Adrenal gland (tissue), 12 donors: ENCODE measurements around the gene NRBP1. TPM values are rescaled to one million over a fixed set of nuclear protein-coding genes. Genes with fewer than 3 reads are reported as not detected.
"Not testable (repeated sequence)": the region's sequence is repeated elsewhere in the genome, so short reads cannot be mapped to it uniquely, and the experiment has no call there.

ENCODE experiments used
- DNase-seq, 7 donors: peaks; one replicate each; pipeline ENCODE4 v3.0.0-alpha.2; 2019 to 2020
- H3K27ac ChIP-seq, 5 donors: fragments of 200-600 bp; sonication (generic) in 4 of 5; 1 replicate in 3 of 5; 2 replicates in 2 of 5; pipeline versions ENCODE4 v1.5.1 to v1.8.0; 2016 to 2020; ENCODE audit warnings: mild to moderate bottlenecking in 1 of 5
- H3K27me3 ChIP-seq: fragments of 200-600 bp; 2 replicates; pipeline ENCODE4 v1.8.0; 2021
- H3K36me3 ChIP-seq, 2 donors: fragments of 200-600 bp; replicated peaks in 1 of 2; 1 replicate in 1 of 2; 2 replicates in 1 of 2; pipeline versions ENCODE4 v1.5.1 to v1.8.0; 2018 to 2022
- H3K4me1 ChIP-seq, 2 donors: fragments of 200-600 bp; replicated peaks in 1 of 2; 1 replicate in 1 of 2; 2 replicates in 1 of 2; pipeline versions ENCODE4 v1.5.1 to v1.8.0; 2018 to 2021
- H3K4me3 ChIP-seq, 4 donors: fragments of 200-600 bp; sonication (generic) in 3 of 4; one replicate each; pipeline ENCODE4 v1.5.1; 2016 to 2018
- H3K9me3 ChIP-seq, 3 donors: fragments of 200-600 bp; sonication (generic) in 1 of 3; replicated peaks in 1 of 3; 1 replicate in 2 of 3; 2 replicates in 1 of 3; pipeline versions ENCODE4 v1.5.1 to v1.8.0; 2016 to 2021
- CTCF ChIP-seq, 6 experiments: fragments of 450-650 bp in 4 of 6; fragments of 200-600 bp in 2 of 6; sonication (generic) in 1 of 6; IDR thresholded peaks; 1 replicate in 5 of 6; 2 replicates in 1 of 6; pipeline versions ENCODE4 v1.5.1 to v1.8.0; 2016 to 2021; ENCODE audit warnings: antibody characterized with exemption in 6 of 6, mild to moderate bottlenecking in 2 of 6, moderate library complexity in 1 of 6
- POLR2A ChIP-seq, 2 donors: fragments of 450-650 bp; IDR thresholded peaks; one replicate each; pipeline ENCODE4 v1.6.1; 2017; ENCODE audit warnings: antibody characterized with exemption in 2 of 2, mild to moderate bottlenecking in 2 of 2, moderate library complexity in 1 of 2
- WGBS, 4 donors: extraction: QIAGEN DNeasy Blood & Tissue Kit in 2 of 4; methylation state at CpG; one replicate each; pipeline versions ENCODE4 v1.1.5 to v1.1.7; 2013 to 2017; 5-methylcytosine and 5-hydroxymethylcytosine counted together
- intact Hi-C, 2 donors: fragments of 100-400 bp; cut with DNase I; formaldehyde crosslinking; loops; one replicate each; pipeline versions ENCODE4 v1.14.1 to v1.15.0; 2022 to 2023
- polyA plus RNA-seq, 3 donors: library from polyadenylated mRNA; stranded (reverse); fragments of 200-250 nt in 2 of 3; fragments of 350-450 nt in 1 of 3; fragmentation: Illumina TruSeq in 1 of 3; extraction: RNeasy Lipid Tissue Mini Kit (QIAGEN cat#74804) in 1 of 3; gene quantifications; one replicate each; pipeline ENCODE4 v1.2.3, GENCODE V29; 2013 to 2014
- total RNA-seq, 9 donors: library from RNA; depleted of rRNA in 4 of 9; stranded (reverse); fragments of >200 nt in 4 of 9; fragments of 120-200 nt in 1 of 9; fragmentation: NEBNext Ultra II Directional in 1 of 9; extraction: Animal tissue kit (Norgen Biotek cat#: 25700) in 1 of 9; gene quantifications; one replicate each; pipeline versions ENCODE4 v1.1.0 to v1.2.4, GENCODE V29; 2013 to 2023
- donor health status: healthy with polysubstance abuse.
- donor health status: Bipolar disorder and iron deficiency.
- donor health status: DM: yes; HTN: yes; CAD: no.
- donor health status: DM: no; HTN: no; CAD: no.
- donor health status: DM: no; HTN: no; CAD: no.
- donor health status: DM: yes; HTN: yes; CAD: no.

NRBP1 gene
- total and polyA plus RNA-seq, 12 donors, result 48.4 to 126 (median 73.8) TPM

DNA sequence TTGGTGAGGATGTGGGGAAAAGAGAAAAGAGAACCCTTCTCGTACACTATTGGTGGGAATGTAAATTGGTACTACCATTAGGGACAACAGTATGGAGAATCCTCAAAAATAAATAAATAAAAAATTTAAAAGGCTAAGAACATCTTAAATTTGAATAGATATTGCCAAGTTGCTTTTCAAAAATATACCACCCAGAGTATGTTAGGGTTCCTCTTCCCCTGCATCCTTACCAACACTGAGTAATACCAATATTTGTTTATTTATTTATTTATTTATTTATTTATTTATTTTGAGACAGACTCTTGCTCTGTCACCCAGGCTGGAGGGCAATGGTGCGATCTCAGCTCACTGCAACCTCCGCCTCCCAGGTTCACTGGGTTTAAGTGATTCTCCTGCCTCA is 5.5 kb upstream of the NRBP1 start:
- no peak overlapping the region for H3K4me3 ChIP-seq
- H3K36me3 ChIP-seq, result no peaks in the 10 kb centered on the region
- WGBS, 4 donors, result 89 to 93% (median 92%) methylated on average over 3 of the region's 3 CpGs
- peaks cover 0 to 3% of the 10 kb centered on the region in 2 donors for H3K4me1 ChIP-seq
- no peaks in the 10 kb centered on the region for H3K27me3 ChIP-seq
- intact Hi-C loops, result no loop called here
- H3K9me3 ChIP-seq, result no peaks in the 10 kb centered on the region
- DNase-seq, result no peak
- H3K27ac ChIP-seq, result no peak overlapping the region
- TF ChIP-seq POLR2A (IDR thresholded peaks at IDR 0.05) (no peak), CTCF (IDR thresholded peaks at IDR 0.05) (no peak)

- peak in 1 of 7 donors; percentile 35 for DNase-seq
Measured at GRCh38 chr2:27425039-27425438, 3.4 kb upstream of the NRBP1 start.

GRCh38 chr2:27427863-27428212 is 593 bp upstream of the NRBP1 start:
- 13 to 18% (median 16%) methylated on average over 7 of the region's 7 CpGs for WGBS, 4 donors
- Histone ChIP-seq H3K27me3 (no peaks in the 10 kb centered on the region), H3K36me3 (no peaks in the 10 kb centered on the region), H3K9me3 (no peaks in the 10 kb centered on the region), H3K4me1 (peaks cover 13 to 33% of the 10 kb centered on the region in 2 donors), H3K27ac (peak overlapping the region; percentile 90 to 100 (median 97)), H3K4me3 (peak overlapping the region; percentile 30 to 96 (median 84))
- no peak for TF ChIP-seq POLR2A (IDR thresholded peaks at IDR 0.05)
- TF ChIP-seq CTCF (IDR thresholded peaks at IDR 0.05), result no peak
- no peak for DNase-seq
- intact Hi-C loops, result no loop called here

More at GRCh38 chr2:27425039-27425438, 3.4 kb upstream of the NRBP1 start:
- WGBS, 4 donors, result 86 to 93% (median 89%) methylated on average over 10 of the region's 10 CpGs
- H3K9me3 ChIP-seq, H3K27me3 ChIP-seq, H3K27ac ChIP-seq, H3K4me1 ChIP-seq, H3K36me3 ChIP-seq, intact Hi-C loops, H3K4me3 ChIP-seq: not testable (repeated sequence)

DNA sequence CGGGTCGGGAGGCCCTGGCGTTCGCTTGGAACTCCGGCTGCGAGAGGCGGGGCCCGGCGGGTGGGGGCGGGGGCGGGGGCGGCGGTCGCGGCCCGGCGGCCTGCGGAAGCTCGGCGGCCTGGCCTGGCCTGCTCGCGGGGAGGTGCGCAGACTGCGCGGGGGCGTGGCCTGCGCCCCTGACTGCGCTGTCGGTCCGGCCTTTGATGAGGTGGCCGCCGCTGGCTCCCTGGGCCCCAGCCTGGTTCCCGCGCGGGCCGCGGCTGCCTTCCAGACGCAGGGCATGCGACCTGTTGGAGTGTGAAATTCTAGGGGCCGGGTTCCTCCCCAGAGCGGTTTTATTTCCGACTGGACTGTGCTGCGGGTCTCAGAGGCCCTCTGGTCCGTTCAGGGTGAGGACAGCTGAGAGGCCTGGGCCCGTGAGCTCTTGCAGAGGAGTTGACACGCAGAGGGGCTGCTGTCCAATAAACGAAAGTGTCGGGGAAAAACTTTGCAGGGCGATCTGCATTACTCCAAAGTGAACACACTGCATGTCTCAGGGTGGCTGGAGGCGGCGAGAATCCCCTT is 629 bp downstream of the NRBP1 start:
- WGBS, 4 donors, result 0 to 2% (median 1%) methylated on average over 6 to 51 of the region's 51 CpGs
- Histone ChIP-seq H3K36me3 (peaks cover 0 to 11% of the 10 kb centered on the region in 2 donors), H3K9me3 (no peaks in the 10 kb centered on the region), H3K27me3 (no peaks in the 10 kb centered on the region), H3K4me1 (peaks cover 13 to 33% of the 10 kb centered on the region in 2 donors), H3K4me3 (peak overlapping the region; percentile 48 to 96 (median 84)), H3K27ac (peak overlapping the region; percentile 90 to 100 (median 97))
- TF ChIP-seq POLR2A (IDR thresholded peaks at IDR 0.05) (peak in 1 of 2 donors; percentile 26), CTCF (IDR thresholded peaks at IDR 0.05) (peak in 1 of 6 experiments; percentile 15)
- peak; percentile 84 to 93 (median 88) for DNase-seq
- intact Hi-C loops, result no loop called here

DNA sequence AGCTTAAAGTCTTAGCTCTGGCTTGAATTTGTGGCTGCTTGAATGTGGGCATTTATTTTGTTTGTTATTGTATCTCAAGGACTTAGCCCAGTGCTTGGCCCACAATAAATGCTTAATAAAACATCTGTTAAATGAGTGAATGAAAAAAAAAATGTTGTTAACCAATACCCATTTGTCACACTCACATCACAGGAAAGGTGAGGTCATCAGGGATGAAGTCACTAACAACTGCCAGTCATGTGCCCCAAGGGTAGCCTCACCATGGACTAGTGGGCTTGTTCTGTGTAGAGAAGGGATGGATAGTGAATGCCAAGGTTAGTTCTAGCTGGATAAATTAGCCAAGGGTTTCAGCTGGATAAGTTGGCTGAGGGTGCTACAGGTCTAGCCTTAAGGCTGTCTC is 3.0 kb downstream of the NRBP1 start:
- no peak overlapping the region for H3K4me3 ChIP-seq
- peaks cover 13 to 33% of the 10 kb centered on the region in 2 donors for H3K4me1 ChIP-seq
- intact Hi-C loops, result no loop called here
- DNase-seq, result peak in 1 of 7 donors; percentile 24
- H3K36me3 ChIP-seq, result peaks cover 0 to 34% of the 10 kb centered on the region in 2 donors
- TF ChIP-seq CTCF (IDR thresholded peaks at IDR 0.05) (no peak), POLR2A (IDR thresholded peaks at IDR 0.05) (no peak)
- no peaks in the 10 kb centered on the region for H3K9me3 ChIP-seq
- no peaks in the 10 kb centered on the region for H3K27me3 ChIP-seq
- H3K27ac ChIP-seq, result peak overlapping the region in 1 of 5 donors; percentile 99
